GM12878 (cell line): ENCODE results near the gene RANBP1. TPM values are rescaled to one million over a fixed set of nuclear protein-coding genes. Genes with fewer than 3 reads are reported as not detected.

Source experiments
- ATAC-seq: fragments of 200-7000 bp; cut with Tn5 transposase; 3 replicates; pipeline ENCODE4 v1.9.1; 2020; ENCODE audit warnings: mild to moderate bottlenecking, moderate library complexity
- BruUV-seq: library from RNA; stranded (reverse); fragments of 400-500 nt; replicated peaks from 2 replicates; lab custom pipeline; 2021; lab: Mats Ljungman, UMichigan
- CTCF ChIA-PET: fragments of 300-600 bp; sonication (Branson Sonifier 250); formaldehyde crosslinking; extraction: SDS; loops from one replicate; lab custom pipeline; 2021; ENCODE audit warnings: inconsistent platforms; lab: Yijun Ruan, JAX
- POLR2A ChIA-PET: fragments of 350-600 bp; formaldehyde crosslinking; extraction: SDS; loops from one replicate; lab custom pipeline; 2021; ENCODE audit warnings: inconsistent platforms; lab: Charles Lee
- RAD21 ChIA-PET: fragments of 300-600 bp; sonication (Branson Sonifier 250); formaldehyde crosslinking; loops from one replicate; lab custom pipeline; 2023; ENCODE audit warnings: antibody characterized with exemption; ENCODE audit not compliant: unreplicated experiment; lab: Charles Lee
- SMC1A ChIA-PET: fragments of 300-600 bp; sonication (Branson Sonifier 250); formaldehyde crosslinking; loops from one replicate; lab custom pipeline; 2023; ENCODE audit not compliant: unreplicated experiment, uncharacterized antibody; lab: Charles Lee
- DNase-seq: peaks from one replicate; pipeline ENCODE4 v3.0.0-alpha.2; 2011; ENCODE audit warnings: low read depth, low spot score
- FAIRE-seq: peaks from 3 replicates; lab custom pipeline; 2011; peaks lifted over from hg19 to GRCh38; lab: Jason Lieb, UNC
- H2AFZ ChIP-seq: 2 replicates; pipeline ENCODE4 v1.6.0; 2011; ENCODE audit warnings: low read depth, low read length, control low read depth; ENCODE audit not compliant: control insufficient read depth
- H3K27ac ChIP-seq: 2 replicates; pipeline ENCODE4 v1.5.1; 2011; ENCODE audit warnings: control low read depth; ENCODE audit not compliant: control insufficient read depth, insufficient read depth
- H3K27me3 ChIP-seq, 2 experiments: replicated peaks in 1 of 2; 2 replicates each; pipeline versions ENCODE4 v1.6.0 to v1.6.1; 2011; ENCODE audit warnings: low read length in 1 of 2; ENCODE audit not compliant: control insufficient read depth in 2 of 2, insufficient read depth in 2 of 2
- H3K36me3 ChIP-seq, 2 experiments: 2 replicates each; pipeline ENCODE4 v1.5.1; 2011; ENCODE audit warnings: low read length in 1 of 2; ENCODE audit not compliant: control insufficient read depth in 2 of 2, insufficient read depth in 2 of 2
- H3K4me1 ChIP-seq: 2 replicates; pipeline ENCODE4 v1.6.1; 2011; ENCODE audit warnings: mild to moderate bottlenecking, low read length, moderate library complexity, mixed read lengths; ENCODE audit not compliant: control insufficient read depth, insufficient read depth
- H3K4me2 ChIP-seq: 2 replicates; pipeline ENCODE4 v1.6.0; 2011; ENCODE audit warnings: control low read depth; ENCODE audit not compliant: control insufficient read depth, insufficient read depth
- H3K4me3 ChIP-seq: fragments of 200-600 bp; sonication (generic); 2 replicates; pipeline ENCODE4 v1.5.1; 2016
- H3K79me2 ChIP-seq: 2 replicates; pipeline ENCODE4 v1.6.0; 2011; ENCODE audit warnings: low read length; ENCODE audit not compliant: control insufficient read depth, insufficient read depth
- H3K9ac ChIP-seq: 2 replicates; pipeline ENCODE4 v1.8.0; 2011; ENCODE audit warnings: low read length, control low read depth, mixed read lengths; ENCODE audit not compliant: control insufficient read depth, insufficient read depth
- H3K9me3 ChIP-seq: replicated peaks from 3 replicates; pipeline ENCODE4 v1.5.1; 2011; ENCODE audit warnings: mild to moderate bottlenecking, low read length; ENCODE audit not compliant: control insufficient read depth, insufficient read depth
- H4K20me1 ChIP-seq: 2 replicates; pipeline ENCODE4 v1.6.0; 2011; ENCODE audit not compliant: control insufficient read depth, insufficient read depth
- BCL11A ChIP-seq: IDR thresholded peaks from 2 replicates; pipeline ENCODE4 v1.6.1; 2011; ENCODE audit warnings: low read depth, low read length
- DPF2 ChIP-seq: fragments of 450-650 bp; IDR thresholded peaks from 2 replicates; pipeline ENCODE4 v1.6.1; 2017; ENCODE audit warnings: mild to moderate bottlenecking
- KAT2A ChIP-seq: conservative IDR thresholded peaks from 2 replicates; pipeline ENCODE4 v1.6.1; 2011; ENCODE audit warnings: low read depth, low read length; ENCODE audit not compliant: control insufficient read depth
- MTA2 ChIP-seq: fragments of 450-650 bp; IDR thresholded peaks from 2 replicates; pipeline ENCODE4 v1.6.1; 2016; ENCODE audit warnings: low read depth, mild to moderate bottlenecking, moderate library complexity
- PBX3 ChIP-seq: IDR thresholded peaks from 2 replicates; pipeline ENCODE4 v1.6.1; 2011; ENCODE audit warnings: mild to moderate bottlenecking, low read depth, low read length, moderate library complexity; ENCODE audit not compliant: insufficient replicate concordance
- TAF1 ChIP-seq: IDR thresholded peaks from 2 replicates; pipeline ENCODE4 v1.6.1; 2011; ENCODE audit warnings: mild to moderate bottlenecking, low read depth, low read length, borderline replicate concordance
- WGBS: methylation state at CpG from one replicate; pipeline ENCODE4 v1.1.6; 2016; ENCODE audit warnings: low lambda C conversion rate; ENCODE audit not compliant: insufficient replicate concordance, insufficient coverage; ENCODE audit errors: missing lambda C conversion rate; 5-methylcytosine and 5-hydroxymethylcytosine counted together
- in situ Hi-C: fragments of 300-500 bp; cut with MboI; formaldehyde crosslinking; loops from 9 replicates; pipeline ENCODE4 v1.14.3; 2018; ENCODE audit warnings: mixed read lengths
- intact Hi-C: fragments of 100-400 bp; cut with micrococcal nuclease; formaldehyde crosslinking; loops from one replicate; pipeline ENCODE4 v1.14.2; 2022; ENCODE audit not compliant: unreplicated experiment
- polyA plus RNA-seq, 11 experiments: library from polyadenylated mRNA; depleted of rRNA in 4 of 11; unstranded in 6 of 11; stranded (reverse) in 5 of 11; fragments of >200 nt; fragmentation: Nextera tagmentation in 4 of 11; fragmentation: Illumina TruSeq in 1 of 11; extraction: Ambion mirVana in 4 of 11; extraction: Trizol in 1 of 11; gene quantifications; 1 replicate in 1 of 11; 2 replicates in 10 of 11; pipeline versions ENCODE4 v1.2.1 to v1.2.3, GENCODE V29; 2011 to 2016; ENCODE audit warnings: inconsistent platforms in 2 of 11, missing spikeins in 2 of 11, low read depth in 1 of 11
- total RNA-seq, 4 experiments: library from RNA; depleted of rRNA in 3 of 4; stranded (reverse); fragments of >200 nt in 3 of 4; fragmentation: Illumina TruSeq in 1 of 4; extraction: Trizol in 1 of 4; gene quantifications; 2 replicates each; pipeline versions ENCODE4 v1.2.1 to v1.2.3, GENCODE V29; 2013 to 2021

Gene RANBP1
- total and polyA plus RNA-seq, 10 of the 15 experiments (the other 5 are each of a cell fraction or from before 2014, with no cell fraction given), result 55.3 to 808 (median 394) TPM

- H3K4me1 ChIP-seq, result no peaks in the 10 kb centered on the region
- POLR2A ChIA-PET, result no interaction called here
- no peaks in the 10 kb centered on the region for H3K27me3 ChIP-seq
- no peak overlapping the region for H3K4me2 ChIP-seq
- intact Hi-C loops, result no loop called here
- 22% methylated on average over 18 of the region's 19 CpGs for WGBS
- no peak overlapping the region for H2AFZ ChIP-seq
- no peak overlapping the region for H3K27ac ChIP-seq
- ATAC-seq (no peak), FAIRE-seq (no peak)
- CTCF ChIA-PET, result no interaction called here
- SMC1A ChIA-PET, result no interaction called here
- H3K9ac ChIP-seq, result no peak overlapping the region
- no peak for TF ChIP-seq MTA2
- no peak for TF ChIP-seq BCL11A
- no peak for TF ChIP-seq DPF2
- no peak for TF ChIP-seq KAT2A
- no peak for TF ChIP-seq PBX3
- TF ChIP-seq TAF1, result no peak
- TF ChIP-seq, all 136 proteins: peak for 0
- Histone ChIP-seq H3K4me3 (no peak overlapping the region), H4K20me1 (no peaks in the 10 kb centered on the region), H3K9me3 (no peaks in the 10 kb centered on the region), H3K36me3 (no peaks in the 10 kb centered on the region), H3K79me2 (no peaks in the 10 kb centered on the region)
- DNase-seq, result no peak
- BruUV-seq, result no TSS peak
- in situ Hi-C loops, result no loop called here
- RAD21 ChIA-PET, result interaction anchor here (0.8 kb wide), 1 partner anchor 101 kb away, joined by 3 read pairs; no protein-coding TSS in a partner anchor
These were observed 51.9 kb downstream of the RANBP1 start for GRCh38 chr22:20167643-20168322.
